NCI-H748 (cell line): ENCODE measurements around the gene FGF3.

Source experiments
- DNase-seq: peaks from one replicate; lab custom pipeline; 2025; ENCODE audit not compliant: unreplicated experiment; lab: John Stamatoyannopoulos, UW

The FGF3 gene

DNA sequence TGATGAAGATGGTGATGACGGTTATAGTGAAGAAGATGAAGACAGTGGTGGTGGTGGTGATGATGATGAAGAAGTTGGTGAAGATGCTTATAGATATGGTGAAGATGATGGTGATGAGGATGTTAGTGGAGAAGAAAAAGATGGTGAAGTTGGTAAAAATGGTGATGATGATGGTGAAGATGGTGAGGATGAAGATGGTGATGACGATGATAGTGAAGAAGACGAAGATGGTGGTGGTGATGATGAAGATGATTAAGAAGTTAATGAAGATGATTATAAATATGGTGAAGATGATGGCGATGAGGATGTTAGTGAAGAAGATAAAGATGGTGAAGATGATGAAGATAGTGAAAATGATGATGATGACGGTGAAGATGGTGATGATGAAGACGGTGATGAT is 25.2 kb upstream of the FGF3 start:
- no peak for DNase-seq

DNA sequence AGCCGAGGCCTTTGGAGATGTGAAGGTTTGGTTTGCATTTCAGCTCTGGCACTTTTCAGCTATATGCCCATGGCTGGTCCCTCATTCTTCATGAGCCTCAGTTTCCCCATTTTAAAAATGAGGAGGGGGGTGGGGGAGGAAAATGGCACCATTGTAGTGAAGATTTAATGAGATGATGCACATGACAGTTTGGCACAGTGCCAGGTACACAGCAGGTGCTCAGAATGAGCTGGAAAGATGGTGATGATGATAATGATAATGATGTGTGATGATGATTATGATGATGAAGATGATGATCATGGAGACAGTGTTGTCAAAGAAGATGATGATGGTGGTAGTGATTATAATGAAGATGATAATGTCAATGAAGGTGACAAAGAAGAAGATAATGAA is 24.3 kb upstream of the FGF3 start:
- DNase-seq = no peak

DNA sequence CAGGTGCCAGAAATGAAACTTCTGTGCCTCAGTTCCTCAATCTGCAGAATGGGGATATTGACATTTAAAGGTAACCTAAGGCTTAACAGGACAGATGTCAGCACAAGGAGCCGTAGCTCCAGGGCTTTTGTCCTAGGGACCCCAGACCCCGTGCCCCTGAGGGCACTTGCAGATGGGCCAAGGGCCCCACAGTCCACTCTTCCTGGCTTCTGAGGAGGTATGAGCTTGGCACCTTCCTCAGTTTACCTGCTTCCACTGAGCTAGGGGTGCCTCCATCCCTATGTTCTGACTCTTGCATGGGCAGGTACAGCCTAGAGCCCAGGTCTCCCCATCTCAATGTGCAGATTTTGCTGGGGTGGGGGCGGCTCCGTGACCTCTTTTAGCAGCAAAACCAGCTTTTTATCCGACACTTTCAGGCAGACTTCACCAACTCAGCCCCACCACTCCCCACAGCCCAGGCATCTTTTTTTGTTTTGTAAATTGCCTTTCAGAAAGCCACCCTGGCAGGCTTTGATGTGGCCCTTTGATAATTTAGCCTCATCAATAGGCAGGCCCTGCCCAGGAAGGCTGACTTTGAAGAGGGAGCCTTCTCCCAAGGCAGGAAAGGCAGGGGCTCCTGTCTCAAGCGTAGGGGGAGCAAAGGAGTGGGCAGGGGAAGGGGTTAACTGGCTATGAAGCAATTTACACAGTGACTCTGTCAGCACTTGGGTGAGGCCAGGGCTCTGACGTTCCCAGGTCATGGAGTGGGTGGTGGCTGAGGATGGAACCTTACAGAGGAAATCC is 23.7 kb upstream of the FGF3 start:
- no peak for DNase-seq

DNA sequence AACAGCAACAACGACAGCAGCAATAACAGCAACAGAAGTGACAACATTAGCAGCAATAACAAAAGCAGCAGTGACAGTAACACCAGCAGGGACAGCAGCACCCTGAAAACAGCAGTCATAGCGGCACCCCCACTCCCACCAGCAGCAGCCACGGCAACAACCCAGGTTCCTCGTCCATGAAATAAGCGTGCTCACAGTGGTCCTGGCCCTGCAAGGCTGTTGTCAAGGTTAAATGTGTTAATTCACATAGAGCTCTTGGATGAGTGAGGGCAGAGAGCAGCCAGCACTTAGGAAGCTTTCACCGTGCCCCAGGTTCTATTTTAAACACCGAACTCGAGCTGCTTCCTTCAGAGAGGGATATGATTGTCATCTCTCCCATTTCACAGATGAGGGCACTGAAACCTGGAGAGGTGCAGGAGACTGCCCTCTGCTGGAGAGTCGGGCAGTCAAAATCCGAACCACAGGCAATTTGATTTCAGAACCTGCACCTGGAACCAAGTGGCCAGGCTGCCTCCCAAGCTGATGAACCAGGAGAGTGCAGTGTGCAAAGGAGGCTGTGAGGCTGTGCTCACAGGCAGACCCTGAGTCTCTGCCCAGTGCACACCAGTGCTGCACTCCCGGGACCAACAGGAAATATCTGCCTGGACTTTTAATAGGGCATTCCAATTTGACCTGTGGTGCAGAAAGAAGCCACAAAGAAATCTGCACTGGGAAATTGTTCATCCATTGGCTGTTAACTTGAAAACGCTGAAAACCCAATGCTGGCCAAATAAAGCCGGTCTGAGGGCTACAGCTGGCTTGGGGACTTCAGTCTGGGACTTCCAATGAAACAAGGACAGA is 22.9 kb upstream of the FGF3 start:
- DNase-seq = peak; percentile 41

DNA sequence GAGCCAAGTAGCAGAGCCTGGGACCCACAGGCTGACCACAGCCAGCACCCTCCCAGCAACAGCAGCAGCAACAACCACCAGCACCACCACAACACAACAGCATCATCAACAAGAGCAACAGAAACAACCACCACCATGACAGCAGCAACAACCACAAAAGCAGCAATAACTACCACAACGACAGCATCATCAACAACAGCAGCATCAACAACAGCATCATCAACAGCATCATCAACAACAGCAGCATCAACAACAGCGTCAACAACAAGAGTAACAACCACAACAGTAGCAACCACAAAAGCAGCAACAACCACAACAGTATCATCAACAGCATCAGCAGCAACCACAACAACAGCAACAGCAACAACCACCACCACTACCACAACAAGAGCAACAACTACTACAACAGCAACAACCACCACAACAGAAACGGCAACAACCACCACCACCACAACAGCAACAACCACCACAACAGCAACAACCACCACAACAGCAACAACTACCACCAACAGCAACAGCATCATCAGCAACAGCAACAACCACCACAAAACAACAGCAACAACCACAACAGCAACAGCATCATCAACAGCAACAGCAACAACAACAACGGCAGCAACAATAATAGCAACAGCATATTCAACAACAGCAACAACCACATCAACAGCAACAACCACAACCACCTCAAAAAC is 22.1 kb upstream of the FGF3 start:
- no peak for DNase-seq

DNA sequence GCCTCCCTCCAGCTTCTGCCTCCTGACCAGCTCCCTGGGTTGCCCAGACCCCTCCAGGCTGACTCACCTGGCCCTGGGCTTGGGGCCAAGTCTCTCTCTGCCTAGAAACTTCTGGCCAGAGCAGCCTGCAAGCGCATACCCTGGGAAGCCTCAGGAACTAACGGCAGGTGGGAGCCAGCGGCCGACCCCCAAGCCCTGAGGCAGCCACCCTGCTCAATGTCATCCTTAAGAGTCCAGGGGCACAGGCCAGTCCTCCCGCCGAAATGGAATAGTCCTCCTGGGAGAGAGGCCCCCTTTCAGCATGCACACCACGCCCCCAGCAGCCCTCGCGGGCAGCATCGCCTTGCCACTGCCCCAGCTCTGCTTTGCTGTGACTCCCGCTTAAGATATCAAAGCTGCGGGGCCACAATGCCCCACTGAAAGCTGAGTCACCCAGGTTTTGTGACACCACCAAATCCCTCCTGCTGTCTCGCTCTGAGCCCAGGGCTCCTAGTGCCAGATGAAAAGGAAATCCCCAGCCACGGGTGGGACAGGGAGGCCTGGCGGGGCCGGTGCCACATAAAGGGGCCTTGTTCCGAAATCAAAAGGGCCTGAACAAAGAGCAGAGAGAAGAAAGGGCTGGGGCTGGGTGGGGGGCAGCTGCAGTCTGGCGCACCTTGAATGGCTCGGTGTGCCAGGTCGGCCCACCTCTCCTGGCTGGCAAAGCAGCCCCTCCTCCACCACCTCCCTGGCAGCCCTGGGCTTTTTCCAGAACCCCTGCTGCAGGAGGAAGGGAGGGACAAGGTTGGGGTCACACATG is 21.4 kb upstream of the FGF3 start:
- no peak for DNase-seq

DNA sequence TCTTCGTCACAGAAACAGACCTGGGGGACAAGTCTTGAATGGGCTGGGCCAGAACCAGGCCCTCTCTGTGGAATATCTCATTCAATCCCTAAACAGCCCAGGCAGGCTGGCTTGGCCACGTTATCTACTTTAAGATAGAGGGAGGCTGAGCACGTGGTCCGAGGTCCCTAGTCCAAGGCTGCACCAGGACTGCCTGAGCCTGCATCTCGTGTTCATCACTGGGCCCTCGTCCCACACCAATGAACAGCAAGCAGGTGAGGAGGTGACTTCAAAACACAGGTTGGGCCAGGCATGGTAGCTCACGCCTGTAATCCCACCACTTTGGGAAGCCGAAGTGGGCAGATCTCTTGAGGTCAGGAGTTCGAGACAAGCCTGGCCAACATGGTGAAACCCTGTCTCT is 20.3 kb upstream of the FGF3 start:
- DNase-seq = no peak

DNA sequence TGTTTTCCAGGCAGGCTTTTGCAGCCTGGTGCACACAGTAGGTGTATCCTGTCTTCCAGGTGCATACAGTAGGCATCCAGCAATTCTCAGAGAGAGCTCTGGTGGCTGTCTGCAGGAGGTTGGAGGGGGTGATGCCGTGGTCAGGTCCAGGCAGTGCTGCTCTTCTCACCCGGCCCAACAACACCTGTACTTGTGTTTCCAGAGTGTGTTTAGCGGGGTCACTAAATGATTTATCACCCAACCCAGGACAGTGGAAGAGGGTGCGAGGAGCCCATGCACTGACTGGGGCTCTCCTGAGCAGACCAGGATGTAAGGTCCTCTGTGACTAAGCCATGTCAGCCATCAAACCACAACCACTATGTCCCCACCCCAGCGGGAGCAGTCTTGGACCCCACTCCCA is 18.6 kb upstream of the FGF3 start:
- DNase-seq = no peak

DNA sequence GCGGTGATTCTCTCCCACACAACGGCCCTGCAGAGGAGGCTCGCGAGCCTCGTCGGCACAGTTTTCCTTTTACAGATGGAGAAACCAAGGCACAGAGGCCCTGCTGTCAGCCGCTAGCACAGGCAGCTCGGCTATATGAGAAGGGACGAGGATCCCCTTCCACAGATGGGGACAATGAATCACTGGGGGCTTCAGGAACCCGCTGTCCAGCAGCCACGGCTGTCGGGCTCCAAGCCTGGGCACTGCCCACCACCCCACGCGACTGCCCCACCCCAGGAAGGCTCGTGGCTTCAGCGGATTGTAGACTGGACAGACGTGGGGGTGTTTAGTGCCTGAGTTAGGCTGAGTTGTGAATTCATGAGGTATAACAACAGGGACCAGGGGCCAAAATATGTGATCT is 17.2 kb upstream of the FGF3 start:
- no peak for DNase-seq

DNA sequence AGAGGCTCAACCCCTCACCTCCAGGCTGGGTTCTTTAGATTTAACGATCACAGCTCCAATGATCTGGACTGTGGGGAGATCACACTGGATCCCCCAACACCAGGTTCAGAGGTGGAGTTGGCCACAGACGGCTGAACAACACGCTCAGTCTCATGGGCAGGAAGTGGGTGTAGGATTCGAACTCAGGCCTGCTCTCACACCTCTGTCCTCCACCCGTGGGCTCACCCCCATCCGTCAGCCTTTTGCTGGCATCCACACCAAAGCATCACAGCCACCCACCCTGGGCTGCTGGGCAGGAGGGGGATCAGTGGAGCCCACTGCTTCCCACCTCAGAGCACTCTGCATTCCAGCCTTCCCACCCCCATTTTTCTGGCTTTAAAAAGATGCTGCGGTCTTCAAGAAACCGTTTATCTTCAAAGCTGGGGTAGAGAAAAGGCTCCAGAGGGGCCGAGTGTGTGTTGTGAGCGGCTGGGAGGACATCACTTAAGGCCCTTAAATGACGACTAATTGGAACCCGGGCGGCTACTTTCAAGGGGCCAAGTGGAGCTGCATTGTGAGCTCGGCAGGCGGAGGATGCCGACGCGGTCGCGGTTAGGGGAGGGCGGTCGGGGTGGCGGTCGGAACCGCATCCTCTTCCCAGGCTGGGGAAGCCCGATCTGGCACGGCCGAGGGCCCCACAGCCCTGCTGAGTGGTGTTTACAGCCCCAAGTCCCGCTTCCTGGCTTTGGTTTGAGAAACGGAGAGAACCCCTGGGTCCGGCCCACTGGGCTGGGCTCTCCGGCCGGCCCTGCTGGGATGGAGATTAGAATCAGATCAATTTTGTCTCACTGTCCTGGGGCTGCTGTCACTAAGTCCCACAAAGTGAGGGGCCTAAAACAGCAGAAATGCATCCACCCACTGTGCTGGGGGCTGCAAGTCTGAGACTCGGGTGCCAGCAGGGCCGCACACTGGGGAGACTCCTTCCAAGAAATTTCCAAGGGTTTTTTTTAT is 15.9 kb upstream of the FGF3 start:
- DNase-seq = no peak

DNA sequence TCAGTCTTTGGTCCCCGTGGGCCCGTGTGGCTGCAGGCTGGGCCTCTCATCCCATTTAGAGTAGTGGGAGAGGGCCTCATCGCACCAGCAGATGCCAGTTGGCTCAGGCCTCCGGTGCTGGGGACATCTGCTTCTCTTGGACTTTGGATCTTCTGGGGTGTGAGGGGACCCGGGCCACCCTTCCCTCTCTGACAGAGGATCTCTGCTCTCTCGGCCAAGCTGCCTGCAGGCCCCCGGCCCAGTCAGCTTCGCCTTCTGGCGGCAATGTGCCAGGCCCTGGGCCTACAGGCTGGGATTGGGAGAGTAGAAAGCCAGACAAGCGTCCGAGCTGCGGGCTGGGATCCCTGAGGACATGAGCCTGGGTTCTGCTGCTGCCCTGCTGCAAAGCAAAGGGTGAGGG is 15.0 kb upstream of the FGF3 start:
- no peak for DNase-seq

DNA sequence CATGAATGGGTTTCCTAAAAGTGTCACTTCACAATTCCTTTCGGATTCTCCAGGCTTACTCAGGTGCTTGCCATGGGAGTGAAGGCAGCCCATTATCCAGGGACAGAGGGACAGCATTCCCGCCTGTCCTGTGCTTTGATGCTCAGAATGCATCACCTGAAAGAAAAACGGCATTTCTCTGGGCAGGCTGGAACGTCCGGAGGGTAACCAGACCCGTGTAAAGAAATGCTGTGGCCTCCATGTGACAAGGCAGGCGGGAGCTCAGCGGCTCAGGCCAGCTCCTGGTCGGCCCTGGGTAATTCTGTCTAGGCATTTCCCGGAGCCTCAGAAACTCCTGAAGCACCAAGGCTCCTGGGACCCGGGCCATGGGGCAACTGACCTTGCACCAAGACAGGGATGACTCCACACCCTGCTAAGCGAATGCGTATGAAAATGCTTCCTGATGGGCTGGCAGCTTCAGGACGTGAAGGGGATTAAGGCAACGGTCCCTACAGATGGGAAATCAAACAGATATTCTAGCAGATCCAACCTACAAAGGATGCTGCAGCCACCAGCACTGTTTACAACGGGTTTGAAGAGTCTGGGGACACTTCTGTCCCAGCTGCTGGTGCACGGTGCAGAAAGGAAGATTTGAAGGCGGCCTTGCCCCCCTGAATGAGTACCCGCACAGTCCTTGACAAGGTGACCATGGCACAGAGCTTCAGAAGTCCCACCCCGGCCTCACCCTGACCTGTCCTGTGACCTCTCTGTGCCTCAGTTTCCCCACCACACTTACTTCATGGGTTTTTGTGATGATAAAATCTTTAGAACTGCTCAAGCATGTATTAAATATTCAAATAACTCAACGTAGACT is 13.6 kb upstream of the FGF3 start:
- no peak for DNase-seq

DNA sequence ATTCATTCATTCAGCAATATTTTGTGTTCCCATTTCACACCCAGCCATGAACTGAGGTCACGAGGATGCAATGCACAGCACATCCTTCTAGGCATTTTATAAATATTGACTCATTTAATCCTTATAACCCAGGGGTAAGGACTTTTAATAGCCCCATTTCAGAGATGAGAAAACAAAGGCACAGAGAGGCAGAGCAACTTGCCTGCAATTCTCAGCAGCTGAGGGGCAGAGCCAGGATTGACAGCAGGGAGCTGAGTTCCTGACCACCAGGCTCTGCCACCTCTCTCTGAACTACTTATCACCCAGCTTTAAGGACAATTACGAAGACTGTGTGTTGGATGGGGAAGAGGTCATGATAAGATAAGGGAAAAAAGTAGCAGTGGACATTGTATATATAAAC is 12.8 kb upstream of the FGF3 start:
- no peak for DNase-seq

DNA sequence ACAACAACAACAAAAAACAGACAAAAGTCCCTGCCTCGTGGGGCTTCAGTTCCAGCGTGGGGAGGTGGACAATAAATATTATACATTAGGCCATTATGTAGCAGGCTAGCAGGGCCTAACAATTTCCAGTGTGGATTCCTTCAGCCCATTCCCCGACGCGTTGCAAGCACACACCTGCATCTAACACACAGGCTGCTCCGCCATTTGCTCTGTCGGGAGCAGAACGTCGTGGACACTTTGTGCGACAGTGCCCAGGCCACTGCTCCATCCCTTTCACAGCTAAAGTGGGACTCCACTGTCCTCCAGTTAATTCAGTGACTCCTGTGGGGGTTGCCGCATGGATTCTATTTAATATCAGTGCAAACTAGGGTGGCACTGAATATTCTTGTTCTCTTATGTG is 10.9 kb upstream of the FGF3 start:
- no peak for DNase-seq

DNA sequence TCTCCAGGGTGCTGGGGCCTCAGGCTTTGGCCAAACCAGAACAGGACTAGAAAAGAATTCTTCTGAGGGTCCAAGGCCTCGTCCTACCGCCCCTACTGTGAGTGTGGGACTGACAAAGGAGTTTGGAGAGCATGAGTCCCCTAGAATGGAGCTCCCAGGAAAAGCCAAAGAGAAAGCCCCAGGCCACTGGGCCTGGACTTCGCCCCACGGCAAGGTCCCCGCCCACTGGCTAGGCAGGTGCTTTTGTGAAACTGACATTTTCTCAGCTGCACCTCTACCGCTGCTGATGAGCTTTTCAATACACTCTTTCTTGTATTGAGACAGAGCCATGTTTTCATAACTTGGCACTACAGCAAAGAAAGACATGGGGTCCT is 9.7 kb upstream of the FGF3 start:
- DNase-seq = no peak

DNA sequence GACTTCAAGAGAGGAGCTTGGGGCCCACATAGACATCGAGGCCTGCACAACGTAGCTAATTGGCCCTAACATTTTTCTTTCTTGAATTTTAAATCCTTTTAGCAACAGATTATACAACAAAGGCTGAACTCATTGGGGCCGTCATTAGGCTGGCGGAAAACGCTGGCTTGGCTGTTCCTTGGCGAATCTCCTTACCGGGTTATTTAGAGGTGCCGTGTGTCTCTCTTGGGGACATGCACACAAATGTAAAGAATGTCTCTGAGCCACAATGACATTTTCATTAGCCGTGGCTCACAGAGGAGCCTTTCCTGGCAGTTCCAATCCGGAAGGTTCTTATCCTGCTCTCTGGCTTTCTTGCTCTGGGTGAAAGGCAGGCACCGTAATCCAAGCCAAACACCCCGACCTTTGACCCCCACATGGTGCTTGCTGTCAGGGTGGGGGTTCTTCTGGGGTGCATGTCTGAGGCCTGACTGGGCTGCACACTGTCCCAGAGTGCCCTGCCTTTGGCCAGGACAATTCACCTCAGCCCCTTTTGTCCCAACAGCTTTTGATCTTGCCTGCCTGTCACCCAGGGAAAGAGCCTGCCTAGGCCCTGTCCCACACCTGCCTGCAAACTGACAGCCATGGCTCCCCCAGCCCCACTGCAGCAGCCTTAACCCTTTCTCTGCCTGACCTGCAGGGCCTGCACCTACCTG is 9.2 kb upstream of the FGF3 start:
- no peak for DNase-seq

DNA sequence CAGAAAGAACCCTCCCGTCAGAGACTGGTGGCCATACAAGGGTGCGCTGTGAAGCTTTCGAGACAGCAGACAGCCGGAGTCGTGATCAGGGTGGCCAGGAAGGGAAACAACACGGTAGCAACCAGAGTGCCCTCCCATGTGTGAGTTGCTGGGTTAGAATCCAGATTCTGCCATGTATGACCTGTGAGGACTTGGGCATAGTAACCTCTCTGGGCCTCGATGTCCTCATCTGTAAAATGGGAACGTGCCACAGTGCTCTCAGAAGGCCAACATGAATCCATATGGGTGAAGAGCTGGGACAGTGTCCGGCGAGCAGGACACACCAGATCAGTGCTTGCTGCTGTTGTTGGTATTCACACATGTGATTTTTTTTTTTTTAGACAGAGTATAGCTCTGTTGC is 7.6 kb upstream of the FGF3 start:
- DNase-seq = no peak

DNA sequence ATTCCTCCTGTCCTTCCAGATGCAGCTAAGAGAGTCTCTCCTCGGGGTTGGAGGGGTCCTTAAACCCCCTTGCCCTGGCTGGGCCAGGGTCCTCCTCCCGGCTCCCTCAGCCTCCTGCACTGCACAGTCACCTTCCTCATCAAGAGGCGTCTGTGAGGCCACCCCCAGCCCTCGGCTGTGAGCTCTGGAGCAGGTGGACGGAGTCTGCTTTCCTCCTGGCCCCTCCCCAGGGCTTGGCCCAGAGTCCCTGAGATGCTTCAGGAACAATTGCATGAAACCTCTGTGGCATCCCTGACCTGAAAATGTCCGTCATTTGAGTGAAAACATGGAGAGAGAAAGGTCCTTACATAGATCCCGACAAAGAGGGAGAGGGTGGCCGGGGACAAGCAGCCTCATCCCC is 6.7 kb upstream of the FGF3 start:
- no peak for DNase-seq
